Activated T-cell treated with anti-CD3 and anti-CD28 coated beads, Interleukin-2, amount 50 U/mL, for 72 hours (primary cell): Measurements from ENCODE around the gene SOX10. TPM values are rescaled to one million over a fixed set of nuclear protein-coding genes. Genes with fewer than 3 reads are reported as not detected.

Experiments
- total RNA-seq, 2 donors: library from RNA; stranded (reverse); gene quantifications; one replicate each; pipeline ENCODE4 v1.2.3, GENCODE V29; 2022

SOX10 gene
- total RNA-seq, 2 donors from 2014 or later, result not detected

Other genes starting within 250 kb of the SOX10 start
- 10 to 100 TPM; 14.9 to 22.7 TPM for gene GCAT, start 176.6 kb downstream of the SOX10 start, total RNA-seq
- under 1 TPM in 1 of 2 donors, not detected in 1; 0.29 TPM for gene GALR3, start 161.2 kb downstream of the SOX10 start, total RNA-seq
- 10 to 100 TPM; 22.8 to 28.2 TPM for gene ANKRD54, start 140.2 kb downstream of the SOX10 start, total RNA-seq
- 100 to 1,000 TPM; 826 to 905 TPM for gene EIF3L, start 135.1 kb downstream of the SOX10 start, total RNA-seq
- 10 to 100 TPM; 21.3 to 21.6 TPM for gene MICALL1, start 78.3 kb downstream of the SOX10 start, total RNA-seq
- gene C22orf23, start 31.0 kb downstream of the SOX10 start, total RNA-seq, result under 1 TPM; 0.19 to 0.30 TPM
- gene POLR2F, start 30.9 kb downstream of the SOX10 start, total RNA-seq, result 10 to 100 TPM; 43.4 to 47.9 TPM
- 10 to 100 TPM; 21.2 to 24.2 TPM for gene PICK1, start 72.8 kb upstream of the SOX10 start, total RNA-seq
- gene SLC16A8, start 99.6 kb upstream of the SOX10 start, total RNA-seq, result not detected
- 1 to 10 TPM; 1.3 to 1.4 TPM for gene BAIAP2L2, start 126.1 kb upstream of the SOX10 start, total RNA-seq
- gene PLA2G6, start 197.3 kb upstream of the SOX10 start, total RNA-seq, result 100 to 1,000 TPM in 1 of 2 donors, 10 to 100 TPM in 1; 87.5 to 102 TPM
- 10 to 100 TPM; 15.6 to 20.3 TPM for gene MAFF, start 217.4 kb upstream of the SOX10 start, total RNA-seq